ENCODE measurements around the gene CIBAR2. TPM values are rescaled to one million over a fixed set of nuclear protein-coding genes. Genes with fewer than 3 reads are reported as not detected.
"Not testable (repeated sequence)": the region's sequence is repeated elsewhere in the genome, so short reads cannot be mapped to it uniquely, and the experiment has no call there.

CIBAR2 gene
- total and polyA plus RNA-seq, 5 experiments from 2014 or later: not detected

DNA sequence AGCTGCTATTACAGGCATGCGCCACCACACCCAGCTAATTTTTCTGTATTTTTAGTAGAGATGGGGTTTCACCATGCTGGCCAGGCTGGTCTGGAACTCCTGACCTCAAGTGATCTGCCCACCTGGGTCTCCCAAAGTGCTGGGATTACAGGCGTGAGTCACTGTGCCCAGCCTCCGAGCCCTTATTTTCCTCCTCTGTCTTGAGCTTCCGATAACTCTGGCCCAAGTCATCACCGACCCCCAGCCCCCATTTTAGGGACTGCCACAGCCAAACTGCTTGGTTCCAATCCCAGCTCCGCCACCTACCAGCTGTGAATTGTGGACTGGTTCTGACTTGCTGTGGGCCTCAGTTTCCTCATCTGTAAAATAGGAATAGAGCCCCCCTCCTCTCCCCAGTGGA, 11.2 kb upstream of the CIBAR2 start:
- DNase-seq, ATAC-seq, H3K9me3 Mint-ChIP-seq, H3K4me3 Mint-ChIP-seq, H3K27me3 Mint-ChIP-seq, H3K36me3 Mint-ChIP-seq, H3K27ac Mint-ChIP-seq: not testable (repeated sequence)
- POLR2A ChIA-PET: interaction anchor here (0.7 to 0.8 kb wide), 2 partner anchors 20 to 904 kb away, joined by 4 to 10 read pairs; no protein-coding TSS in a partner anchor
- H3K4me1 Mint-ChIP-seq: peaks cover 0 to 11% (median 4%) of the 10 kb centered on the region in 4 donors

DNA sequence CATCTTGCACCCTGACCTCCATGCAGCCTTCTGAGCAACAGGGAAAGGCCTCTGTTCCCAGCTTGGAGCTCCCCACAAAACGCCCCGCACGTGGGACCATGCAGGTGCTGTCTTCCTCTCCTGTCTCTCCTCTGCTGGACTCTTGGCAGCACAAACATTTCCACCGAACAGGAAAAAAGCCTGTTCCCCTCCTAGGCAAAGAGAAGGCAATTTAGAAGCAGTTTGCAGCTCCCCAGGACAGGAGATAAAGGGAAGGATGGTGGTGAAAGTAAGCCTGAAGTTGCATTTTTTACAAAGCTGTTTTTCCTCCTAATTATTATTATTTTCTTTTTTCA, 7.7 kb upstream of the CIBAR2 start:
- DNase-seq: no peak
- H3K4me1 Mint-ChIP-seq: peaks cover 3 to 7% (median 5%) of the 10 kb centered on the region in 4 donors
- no peaks in the 10 kb centered on the region for H3K9me3 Mint-ChIP-seq
- ATAC-seq: no peak
- POLR2A ChIA-PET: no interaction called here
- H3K27ac Mint-ChIP-seq: no peak overlapping the region
- H3K36me3 Mint-ChIP-seq: no peaks in the 10 kb centered on the region
- no peaks in the 10 kb centered on the region for H3K27me3 Mint-ChIP-seq
- H3K4me3 Mint-ChIP-seq: no peak overlapping the region

DNA sequence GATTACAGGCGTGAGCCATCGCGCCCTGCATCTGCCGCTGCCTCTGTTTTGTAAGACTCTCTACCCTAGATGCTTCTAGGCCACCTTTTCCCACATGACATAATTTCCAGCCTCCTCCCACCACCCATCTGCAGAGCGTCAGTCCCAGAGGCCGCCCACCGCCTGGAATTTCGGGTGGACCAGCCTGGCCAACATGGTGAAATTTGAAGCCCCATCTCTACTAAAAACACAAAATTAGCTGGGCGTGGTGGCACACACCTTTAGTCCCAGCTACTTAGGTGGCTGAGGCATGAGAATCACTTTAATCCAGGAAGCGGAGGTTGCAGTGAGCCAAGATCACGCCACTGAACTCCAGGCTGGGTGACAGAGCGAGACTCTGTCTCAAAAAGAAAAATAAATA, 5.1 kb upstream of the CIBAR2 start:
- Mint-ChIP-seq H3K27me3 (no peaks in the 10 kb centered on the region), H3K27ac (no peak overlapping the region), H3K36me3 (no peaks in the 10 kb centered on the region), H3K4me3 (no peak overlapping the region), H3K4me1 (peaks cover 7 to 12% (median 9%) of the 10 kb centered on the region in 4 donors), H3K9me3 (no peaks in the 10 kb centered on the region)
- POLR2A ChIA-PET: no interaction called here
- DNase-seq: no peak
- ATAC-seq: no peak

DNA sequence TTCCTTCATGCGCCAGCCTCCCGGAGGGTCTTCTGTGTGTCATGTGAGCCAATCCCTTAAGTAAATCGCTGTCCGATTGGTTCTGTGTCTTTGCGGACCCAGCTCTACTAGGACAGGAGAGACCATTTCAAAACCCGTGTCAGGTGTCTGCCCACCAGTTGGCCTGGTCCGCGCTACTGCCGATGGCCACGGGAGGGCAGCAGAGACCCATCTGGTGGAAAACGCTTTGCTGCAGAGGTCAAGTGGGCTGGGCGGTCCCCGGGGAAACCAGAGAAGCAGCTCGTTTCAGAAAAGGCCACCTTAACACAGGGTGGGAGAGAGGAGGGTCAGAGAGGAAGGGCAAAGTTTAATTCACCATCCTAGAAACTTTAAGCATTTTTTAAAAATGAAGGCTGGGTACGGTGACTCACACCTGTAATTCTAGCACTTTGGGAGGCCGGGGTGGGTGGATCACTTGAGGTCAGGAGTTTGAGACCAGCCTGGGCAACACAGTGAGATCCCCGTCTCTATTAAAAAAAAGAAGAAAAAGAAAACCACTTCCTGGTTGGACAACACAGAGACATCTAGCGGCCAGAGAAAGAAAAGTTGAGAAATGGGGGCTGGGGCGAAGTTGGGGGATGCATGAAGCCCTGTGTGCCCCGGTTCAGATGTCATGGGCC, 2.8 kb upstream of the CIBAR2 start:
- POLR2A ChIA-PET: interaction anchor here (0.9 kb wide), 1 partner anchor 10 kb away, joined by 4 read pairs; no protein-coding TSS in a partner anchor
- peak overlapping the region; percentile 38 to 89 (median 72) for H3K27ac Mint-ChIP-seq
- no peaks in the 10 kb centered on the region for H3K36me3 Mint-ChIP-seq
- no peaks in the 10 kb centered on the region for H3K9me3 Mint-ChIP-seq
- ATAC-seq (peak; percentile 89 to 96), DNase-seq (peak; percentile 55 to 83 (median 72))
- H3K4me3 Mint-ChIP-seq: peak overlapping the region; percentile 58 to 86 (median 79)
- H3K27me3 Mint-ChIP-seq: no peaks in the 10 kb centered on the region
- H3K4me1 Mint-ChIP-seq: peaks cover 7 to 12% (median 9%) of the 10 kb centered on the region in 4 donors

DNA sequence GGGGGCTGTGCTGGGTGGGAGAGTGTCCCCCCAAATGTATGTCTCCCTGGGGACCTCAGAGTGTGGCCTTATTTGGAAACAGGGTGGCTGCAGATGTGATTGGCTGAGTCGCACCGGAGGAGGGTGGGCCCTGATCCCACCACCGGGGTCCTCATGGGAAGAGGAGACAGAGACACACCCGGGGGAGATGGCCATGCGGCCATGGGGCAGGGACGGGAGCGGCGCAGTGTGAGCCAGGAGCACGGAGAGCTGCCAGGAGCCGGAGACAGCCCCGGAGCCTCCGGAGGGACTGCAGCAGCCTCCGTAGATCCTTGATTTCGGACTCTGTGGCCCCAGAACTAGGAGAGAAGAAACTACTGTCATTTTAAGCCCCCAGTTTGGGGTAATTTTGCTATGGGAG, 1.6 kb upstream of the CIBAR2 start:
- ATAC-seq: no peak
- no peaks in the 10 kb centered on the region for H3K36me3 Mint-ChIP-seq
- no peak for DNase-seq
- H3K4me3 Mint-ChIP-seq: no peak overlapping the region
- no peaks in the 10 kb centered on the region for H3K9me3 Mint-ChIP-seq
- H3K27ac Mint-ChIP-seq: peak overlapping the region in 1 of 10 donors; percentile 51
- no peaks in the 10 kb centered on the region for H3K27me3 Mint-ChIP-seq
- peaks cover 7 to 12% (median 9%) of the 10 kb centered on the region in 4 donors for H3K4me1 Mint-ChIP-seq
- POLR2A ChIA-PET: interaction anchor here (0.9 kb wide), 1 partner anchor 9 kb away, joined by 4 read pairs; no protein-coding TSS in a partner anchor

DNA sequence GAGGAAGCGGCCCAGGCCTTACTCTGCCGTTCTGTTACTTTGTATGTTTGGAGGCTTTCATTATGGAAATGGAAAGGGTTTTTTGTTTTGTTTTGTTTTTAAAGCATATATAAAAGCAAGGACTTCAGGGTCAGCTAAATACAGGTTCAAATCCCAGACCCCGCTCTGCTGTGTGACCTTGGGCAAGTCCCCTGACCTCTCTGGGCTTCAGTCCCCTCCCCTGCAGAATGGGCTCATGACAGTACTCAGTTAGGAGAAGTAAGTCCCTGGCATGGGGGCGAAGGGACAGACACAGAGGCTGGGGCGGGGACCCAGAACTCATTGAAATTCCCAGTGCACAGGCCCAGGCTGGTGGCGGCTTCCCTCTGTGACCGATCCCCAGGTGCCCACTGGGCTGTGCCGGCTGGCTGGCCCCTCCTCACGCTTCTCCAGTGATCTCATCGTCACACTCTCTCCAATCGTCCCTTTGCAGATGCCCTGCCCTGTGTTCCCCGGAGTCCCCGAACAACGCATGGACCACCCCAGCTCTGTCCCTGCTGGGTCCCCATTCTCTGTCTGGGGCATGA, 979 bp upstream of the CIBAR2 start:
- Mint-ChIP-seq H3K27me3 (no peaks in the 10 kb centered on the region), H3K4me3 (no peak overlapping the region), H3K9me3 (no peaks in the 10 kb centered on the region), H3K27ac (peak overlapping the region in 4 of 10 donors; percentile 41 to 67 (median 52)), H3K4me1 (peaks cover 7 to 12% (median 9%) of the 10 kb centered on the region in 4 donors), H3K36me3 (no peaks in the 10 kb centered on the region)
- POLR2A ChIA-PET: no interaction called here
- no peak for DNase-seq
- no peak for ATAC-seq

DNA sequence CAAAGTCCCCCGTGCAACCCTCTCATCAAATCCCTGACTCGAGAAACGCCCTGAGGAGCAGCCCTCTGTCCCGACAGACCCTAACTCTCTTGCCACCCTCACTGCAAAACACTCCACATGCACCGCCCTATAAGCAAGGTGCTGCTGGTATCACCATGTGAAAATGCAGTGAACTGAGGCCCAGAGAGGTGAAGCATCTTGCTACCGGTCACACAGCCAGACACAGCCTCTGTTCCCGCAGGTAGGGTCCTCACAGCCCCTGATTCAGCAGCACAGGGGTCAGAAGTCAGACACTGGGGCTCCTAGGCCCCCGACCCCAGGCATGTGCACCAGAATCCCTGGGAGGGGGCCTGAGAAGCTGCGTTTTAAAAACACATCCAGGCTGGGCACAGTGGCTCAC, 1.1 kb downstream of the CIBAR2 start:
- Mint-ChIP-seq H3K4me1 (peaks cover 3 to 13% (median 12%) of the 10 kb centered on the region in 4 donors), H3K4me3 (no peak overlapping the region), H3K27me3 (no peaks in the 10 kb centered on the region), H3K27ac (peak overlapping the region in 4 of 10 donors; percentile 21 to 68 (median 63)), H3K36me3 (no peaks in the 10 kb centered on the region), H3K9me3 (no peaks in the 10 kb centered on the region)
- DNase-seq (no peak), ATAC-seq (no peak)
- POLR2A ChIA-PET: no interaction called here

DNA sequence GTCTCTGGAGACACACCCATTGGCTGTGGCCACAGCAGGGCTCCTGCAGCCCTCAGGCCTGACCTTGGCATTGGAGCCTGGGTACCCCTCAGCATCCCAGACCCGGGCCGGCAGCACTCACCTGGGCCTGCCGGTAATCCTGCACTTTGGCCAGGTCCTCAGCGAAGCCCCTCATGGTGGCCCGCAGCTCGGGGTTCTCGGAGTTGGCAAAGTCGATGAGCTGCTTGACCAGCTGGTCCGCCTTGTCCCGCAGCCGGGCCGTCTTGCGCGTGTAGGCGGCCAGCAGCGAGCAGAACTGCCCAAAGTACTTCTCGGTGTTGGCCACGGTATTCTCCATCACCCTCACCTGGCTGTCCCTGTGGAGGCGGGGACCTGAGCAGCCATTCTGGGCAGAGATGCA, 2.2 kb downstream of the CIBAR2 start:
- Mint-ChIP-seq H3K4me3 (no peak overlapping the region), H3K9me3 (no peaks in the 10 kb centered on the region), H3K4me1 (peaks cover 10 to 22% (median 20%) of the 10 kb centered on the region in 4 donors), H3K27me3 (no peaks in the 10 kb centered on the region), H3K36me3 (no peaks in the 10 kb centered on the region), H3K27ac (peak overlapping the region in 1 of 10 donors; percentile 48)
- DNase-seq (no peak), ATAC-seq (no peak)
- POLR2A ChIA-PET: no interaction called here

DNA sequence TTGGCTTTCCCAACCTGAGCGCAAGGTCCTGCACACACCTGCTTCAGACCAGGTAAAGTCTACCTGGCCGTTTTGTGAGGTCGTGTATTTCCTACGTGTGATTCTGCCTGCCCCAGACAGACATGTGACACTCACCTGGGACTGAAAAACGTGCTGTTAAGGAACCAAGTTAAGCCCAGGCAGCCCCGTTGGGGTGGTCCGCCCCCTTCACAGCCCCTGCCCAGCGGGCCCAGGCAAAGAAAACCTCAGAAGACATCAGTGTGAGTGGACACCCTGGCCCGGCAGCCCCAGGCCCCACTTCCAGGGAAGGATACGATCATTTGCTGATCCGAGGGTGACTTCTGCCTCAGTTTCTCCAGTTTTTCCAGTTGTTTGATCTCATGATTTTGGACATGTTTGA, 4.7 kb downstream of the CIBAR2 start:
- no peak for DNase-seq
- no peaks in the 10 kb centered on the region for H3K9me3 Mint-ChIP-seq
- H3K27me3 Mint-ChIP-seq: no peaks in the 10 kb centered on the region
- H3K36me3 Mint-ChIP-seq: no peaks in the 10 kb centered on the region
- POLR2A ChIA-PET: no interaction called here
- no peak for ATAC-seq
- H3K27ac Mint-ChIP-seq: peak overlapping the region in 5 of 10 donors; percentile 10 to 74 (median 60)
- peaks cover 19 to 42% (median 38%) of the 10 kb centered on the region in 4 donors for H3K4me1 Mint-ChIP-seq
- H3K4me3 Mint-ChIP-seq: no peak overlapping the region

DNA sequence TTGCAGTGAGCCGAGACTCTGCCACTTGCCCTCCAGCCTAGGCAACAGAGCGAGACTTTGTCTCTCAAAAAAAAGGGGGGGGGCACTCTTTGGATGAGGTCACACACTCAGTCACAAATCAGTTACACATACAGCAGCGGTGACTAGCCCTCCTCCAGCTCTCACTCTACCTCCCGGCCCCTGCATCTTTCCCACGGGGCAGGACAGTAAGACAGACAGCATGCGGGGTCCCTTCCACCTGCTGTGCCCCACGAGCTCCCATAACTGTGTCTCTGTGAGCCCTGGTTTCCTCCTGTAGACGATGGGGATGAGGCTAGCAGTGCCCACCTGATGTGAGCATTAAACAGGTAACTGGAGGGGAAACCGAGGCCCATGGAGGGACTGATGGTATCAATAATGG, 5.2 kb downstream of the CIBAR2 start:
- no peaks in the 10 kb centered on the region for H3K9me3 Mint-ChIP-seq
- no peak overlapping the region for H3K4me3 Mint-ChIP-seq
- H3K27ac Mint-ChIP-seq: peak overlapping the region in 6 of 10 donors; percentile 48 to 95 (median 66)

DNA sequence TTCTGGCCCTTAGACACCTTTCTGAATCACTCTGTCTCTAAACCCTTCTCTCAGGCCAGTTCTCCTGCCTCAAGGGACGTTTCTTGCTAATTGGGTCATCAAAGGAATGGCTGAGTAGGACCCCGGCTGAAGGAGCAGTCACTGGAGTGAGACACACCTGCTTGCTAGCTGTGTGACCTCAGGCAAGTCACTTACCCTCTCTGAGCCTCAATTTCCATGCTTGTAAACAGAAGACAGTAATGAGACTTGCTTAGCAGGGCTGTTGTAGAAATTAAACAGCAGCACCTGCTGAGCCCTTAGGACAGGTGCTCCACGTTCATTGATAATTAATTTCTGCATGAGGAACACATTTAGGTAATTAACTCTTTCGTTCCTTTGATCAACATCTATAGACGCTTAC, 6.8 kb downstream of the CIBAR2 start:
- Mint-ChIP-seq H3K9me3 (no peaks in the 10 kb centered on the region), H3K4me3 (peak overlapping the region in 4 of 10 donors; percentile 51 to 80 (median 72)), H3K27ac (peak overlapping the region; percentile 77 to 95 (median 94)), H3K27me3 (no peaks in the 10 kb centered on the region), H3K4me1 (peaks cover 20 to 58% (median 48%) of the 10 kb centered on the region in 4 donors), H3K36me3 (no peaks in the 10 kb centered on the region)
- no peak for DNase-seq
- no peak for ATAC-seq
- POLR2A ChIA-PET: interaction anchor here (0.8 to 1.4 kb wide), 4 partner anchors 9 to 93 kb away, joined by 4 to 7 read pairs (median 6); partner anchors contain the start of gene ZDHHC7

More for the DNA sequence above, 5.2 kb downstream of the CIBAR2 start:
- ATAC-seq (no peak), DNase-seq (no peak)
- POLR2A ChIA-PET: no interaction called here
- H3K27me3 Mint-ChIP-seq: no peaks in the 10 kb centered on the region
- no peaks in the 10 kb centered on the region for H3K36me3 Mint-ChIP-seq
- H3K4me1 Mint-ChIP-seq: peaks cover 20 to 44% (median 41%) of the 10 kb centered on the region in 4 donors

DNA sequence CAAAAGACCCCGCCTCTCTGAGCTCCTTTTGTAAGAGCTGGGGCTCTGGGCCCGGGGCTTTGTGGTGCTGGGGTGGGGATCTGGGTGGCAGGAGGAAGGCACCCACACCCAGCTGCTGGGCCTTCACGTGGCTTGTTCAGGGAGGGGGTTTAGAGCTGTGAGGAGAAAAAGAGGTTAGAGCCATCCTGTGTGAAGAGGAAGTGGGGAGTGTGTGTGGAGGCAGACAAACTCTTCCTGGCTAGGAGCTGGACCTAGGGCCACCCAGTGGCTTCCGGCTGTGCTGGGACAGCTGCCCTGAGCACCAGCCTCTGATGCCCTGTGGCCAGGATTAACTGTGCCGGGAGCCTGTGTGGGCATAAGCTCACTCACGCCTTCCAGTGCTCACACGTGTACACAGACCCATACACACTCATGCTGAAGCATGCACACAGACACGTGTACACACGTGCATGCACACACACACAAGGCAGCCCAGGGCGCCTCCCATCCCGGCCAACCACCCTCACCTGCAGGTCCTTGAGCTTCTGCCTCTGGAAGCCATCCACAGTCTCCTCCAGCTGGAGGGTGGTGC, 7.4 kb downstream of the CIBAR2 start:
- Mint-ChIP-seq H3K27me3 (no peaks in the 10 kb centered on the region), H3K4me3 (peak overlapping the region; percentile 47 to 81 (median 67)), H3K9me3 (no peaks in the 10 kb centered on the region), H3K36me3 (no peaks in the 10 kb centered on the region), H3K4me1 (peaks cover 20 to 61% (median 49%) of the 10 kb centered on the region in 4 donors), H3K27ac (peak overlapping the region; percentile 77 to 95 (median 94))
- POLR2A ChIA-PET: interaction anchor here (0.8 to 1.4 kb wide), 6 partner anchors 10 to 93 kb away, joined by 3 to 7 read pairs (median 4); partner anchors contain the start of gene ZDHHC7
- DNase-seq (peak in 4 of 10 donors; percentile 16 to 56 (median 48)), ATAC-seq (peak; percentile 87)

DNA sequence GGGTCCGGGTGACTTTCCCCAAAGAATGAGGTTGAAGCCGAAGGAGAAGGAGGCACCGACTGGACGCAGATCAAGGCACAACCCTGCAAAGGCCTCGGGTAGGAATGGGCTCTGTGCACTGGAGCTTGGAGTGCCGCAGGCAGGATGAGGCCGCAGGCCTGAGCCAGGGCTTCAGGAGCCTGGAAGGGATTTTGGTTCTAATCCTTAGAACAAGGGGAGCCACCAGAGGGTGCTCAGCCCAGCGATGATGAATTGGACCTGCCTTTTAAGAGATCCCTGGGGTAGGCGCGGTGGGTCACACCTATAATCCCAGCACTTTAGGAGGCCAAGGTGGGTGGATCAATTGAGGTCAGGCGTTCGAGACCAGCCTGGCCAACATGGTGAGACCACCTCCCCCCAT, 8.1 kb downstream of the CIBAR2 start:
- DNase-seq: no peak

More for the DNA sequence above, 8.1 kb downstream of the CIBAR2 start:
- Mint-ChIP-seq H3K4me3 (peak overlapping the region in 8 of 10 donors; percentile 32 to 80 (median 58)), H3K27ac (peak overlapping the region; percentile 13 to 95 (median 90)), H3K36me3 (no peaks in the 10 kb centered on the region), H3K9me3 (no peaks in the 10 kb centered on the region), H3K4me1 (peaks cover 20 to 62% (median 49%) of the 10 kb centered on the region in 4 donors), H3K27me3 (no peaks in the 10 kb centered on the region)
- POLR2A ChIA-PET: interaction anchor here (1.0 to 1.4 kb wide), 4 partner anchors 15 to 92 kb away, joined by 3 to 7 read pairs (median 6); partner anchors contain the start of gene ZDHHC7
- no peak for ATAC-seq
